ENCODE results near the gene SEMA4D. TPM values are rescaled to one million over a fixed set of nuclear protein-coding genes. Genes with fewer than 3 reads are reported as not detected.

The SEMA4D gene
- total RNA-seq, 4 donors from 2014 or later: 31.1 to 59.2 (median 42.1) TPM

DNA sequence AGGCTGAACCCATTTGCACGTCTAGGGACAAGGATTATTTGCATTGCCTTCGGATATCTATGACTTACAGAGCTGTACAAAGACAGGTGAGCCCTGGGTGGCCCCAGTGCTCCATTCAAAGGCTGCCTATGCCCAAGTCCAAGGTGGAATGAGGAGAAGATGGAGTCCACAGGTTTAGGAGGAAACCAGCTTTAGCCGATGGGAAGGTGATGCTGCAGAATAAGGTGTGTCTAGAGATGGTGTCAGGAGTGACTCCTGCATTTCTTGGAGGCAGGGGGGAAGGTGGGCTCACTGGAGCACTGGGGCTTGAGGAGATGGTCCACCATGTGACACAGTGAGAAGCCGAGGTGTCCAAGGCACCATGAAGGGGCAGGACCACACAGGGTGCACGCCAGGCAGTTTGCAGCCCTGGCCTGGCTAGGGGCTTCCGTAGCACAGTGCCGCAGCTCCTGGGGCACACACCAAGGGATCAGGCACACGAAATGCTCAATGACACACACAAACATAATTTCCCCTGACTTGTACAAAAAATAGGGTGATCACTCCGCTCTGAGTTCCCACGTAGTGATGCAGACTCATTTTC lies 32.1 kb downstream of the SEMA4D start:
- intact Hi-C loops (cut with DNase I; ENCODE audit: low total_unique reads): no loop called here
- TF ChIP-seq, protein P1, sequence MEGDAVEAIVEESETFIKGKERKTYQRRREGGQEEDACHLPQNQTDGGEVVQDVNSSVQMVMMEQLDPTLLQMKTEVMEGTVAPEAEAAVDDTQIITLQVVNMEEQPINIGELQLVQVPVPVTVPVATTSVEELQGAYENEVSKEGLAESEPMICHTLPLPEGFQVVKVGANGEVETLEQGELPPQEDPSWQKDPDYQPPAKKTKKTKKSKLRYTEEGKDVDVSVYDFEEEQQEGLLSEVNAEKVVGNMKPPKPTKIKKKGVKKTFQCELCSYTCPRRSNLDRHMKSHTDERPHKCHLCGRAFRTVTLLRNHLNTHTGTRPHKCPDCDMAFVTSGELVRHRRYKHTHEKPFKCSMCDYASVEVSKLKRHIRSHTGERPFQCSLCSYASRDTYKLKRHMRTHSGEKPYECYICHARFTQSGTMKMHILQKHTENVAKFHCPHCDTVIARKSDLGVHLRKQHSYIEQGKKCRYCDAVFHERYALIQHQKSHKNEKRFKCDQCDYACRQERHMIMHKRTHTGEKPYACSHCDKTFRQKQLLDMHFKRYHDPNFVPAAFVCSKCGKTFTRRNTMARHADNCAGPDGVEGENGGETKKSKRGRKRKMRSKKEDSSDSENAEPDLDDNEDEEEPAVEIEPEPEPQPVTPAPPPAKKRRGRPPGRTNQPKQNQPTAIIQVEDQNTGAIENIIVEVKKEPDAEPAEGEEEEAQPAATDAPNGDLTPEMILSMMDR (IDR thresholded peaks at IDR 0.05): no peak
- no peak for TF ChIP-seq POLR2A (IDR thresholded peaks at IDR 0.05)
- peak in 1 of 2 donors; percentile 49 for DNase-seq (ENCODE audit: low spot score in 2 of 2)
- H3K4me3 ChIP-seq (ENCODE audit: low read depth, poor library complexity, severe bottlenecking): no peak overlapping the region
- WGBS, 2 donors: 96% methylated on average over 10 of the region's 10 CpGs

DNA sequence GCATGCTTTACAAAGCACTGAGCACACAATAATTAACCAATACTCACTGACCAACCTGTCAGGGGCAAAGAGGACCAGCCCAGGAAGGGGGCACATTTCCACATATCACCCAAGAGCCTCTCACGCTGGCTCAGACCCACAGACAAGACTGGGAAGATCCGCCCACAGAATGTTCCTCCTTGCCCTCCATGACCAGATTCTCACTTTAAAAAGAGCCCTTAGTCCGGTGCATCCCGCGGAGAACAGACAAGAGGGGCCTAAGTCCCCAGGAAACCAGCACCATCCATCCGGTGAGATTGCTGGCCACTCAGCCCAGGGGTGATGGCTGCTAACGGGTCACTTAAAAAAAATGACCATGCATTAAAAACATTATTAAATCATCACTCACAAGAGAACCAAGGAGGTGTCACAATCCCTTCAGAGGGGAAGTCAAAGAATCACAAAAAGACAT lies 32.9 kb downstream of the SEMA4D start:
- no peak overlapping the region for H3K4me3 ChIP-seq (ENCODE audit: low read depth, poor library complexity, severe bottlenecking)
- 89 to 91% methylated on average over 7 of the region's 7 CpGs for WGBS, 2 donors
- intact Hi-C loops (cut with DNase I; ENCODE audit: low total_unique reads): no loop called here
- TF ChIP-seq, protein P1 (IDR thresholded peaks at IDR 0.05): no peak
- no peak for TF ChIP-seq POLR2A (IDR thresholded peaks at IDR 0.05)
- peak in 1 of 2 donors; percentile 60 for DNase-seq (ENCODE audit: low spot score in 2 of 2)

DNA sequence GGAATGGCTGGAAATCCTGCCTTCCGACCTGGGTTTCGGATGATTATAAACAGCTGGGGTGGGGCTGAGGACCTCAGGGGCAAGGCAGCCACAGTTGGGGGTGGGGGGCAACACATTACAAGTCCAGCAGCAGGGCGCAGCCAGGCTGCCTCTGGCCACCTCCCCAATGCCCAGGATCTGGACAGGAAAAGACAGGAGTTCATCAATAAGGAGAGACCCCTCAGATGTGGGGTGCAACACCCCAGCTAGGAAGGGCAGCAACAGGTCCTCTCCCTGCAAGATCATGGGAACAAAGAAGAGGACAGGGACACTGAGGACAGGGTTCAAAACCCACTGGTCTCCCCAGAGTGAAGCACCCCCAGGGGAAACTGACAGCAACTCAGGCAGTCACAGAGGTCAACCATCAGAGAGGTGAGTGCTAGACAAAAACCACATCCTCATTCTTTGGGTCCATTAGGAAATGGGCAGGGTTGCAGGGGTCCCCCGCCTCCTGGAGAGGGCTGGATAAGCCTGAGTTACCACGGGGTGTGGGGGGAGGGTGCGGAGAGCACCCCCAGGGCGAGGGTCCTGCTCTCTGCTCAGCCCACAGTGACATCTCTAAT lies 33.5 kb downstream of the SEMA4D start:
- H3K4me3 ChIP-seq (ENCODE audit: low read depth, poor library complexity, severe bottlenecking): no peak overlapping the region
- no peak for TF ChIP-seq POLR2A (IDR thresholded peaks at IDR 0.05)
- TF ChIP-seq, protein P1 (IDR thresholded peaks at IDR 0.05): no peak
- 80 to 84% methylated on average over 7 of the region's 7 CpGs for WGBS, 2 donors
- intact Hi-C loops (cut with DNase I; ENCODE audit: low total_unique reads): no loop called here
- peak in 1 of 2 donors; percentile 78 for DNase-seq (ENCODE audit: low spot score in 2 of 2)

DNA sequence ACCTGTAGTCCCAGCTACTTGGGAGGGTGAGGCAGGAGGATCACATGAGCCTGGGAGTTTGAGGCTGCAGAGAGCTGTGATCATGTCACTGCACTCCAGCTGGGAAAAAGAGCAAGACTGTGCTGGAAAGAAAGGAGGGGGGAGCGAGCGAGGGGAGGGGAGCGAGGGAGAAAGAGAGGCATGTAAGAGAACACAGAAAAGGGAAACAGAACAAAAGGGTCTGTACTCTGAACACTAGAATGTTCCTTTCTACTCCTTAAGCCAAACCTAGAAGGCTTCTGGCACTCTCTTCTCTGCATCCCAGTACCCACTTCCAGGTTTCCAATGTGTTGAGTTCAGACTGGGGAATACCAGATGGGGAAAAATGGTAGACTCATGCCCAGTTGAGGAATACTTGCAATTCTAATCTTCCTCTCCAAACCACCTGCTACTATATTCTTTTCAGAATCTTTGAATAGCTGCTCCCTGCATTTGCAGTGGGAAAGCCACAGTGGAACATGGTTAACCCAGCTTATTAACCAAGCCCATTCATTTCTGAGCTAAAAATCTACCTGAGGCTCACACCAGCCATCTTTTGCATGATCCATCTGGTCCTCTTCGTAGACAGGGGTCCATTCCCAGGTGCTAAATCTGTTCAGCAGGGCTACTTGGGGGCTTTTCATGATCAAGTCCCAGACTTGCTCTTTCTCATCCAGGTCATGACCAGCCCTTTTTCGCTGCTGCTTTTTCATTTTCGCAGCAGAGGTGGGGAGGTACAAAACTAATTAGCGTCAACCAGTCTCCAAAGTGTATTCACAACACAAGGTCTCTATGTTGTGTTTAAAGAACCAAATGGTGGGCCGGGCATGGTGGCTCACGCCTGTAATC lies 34.9 kb downstream of the SEMA4D start:
- WGBS, 2 donors: 94 to 97% methylated on average over 9 of the region's 9 CpGs
- no peak for DNase-seq (ENCODE audit: low spot score in 2 of 2)
- intact Hi-C loops (cut with DNase I; ENCODE audit: low total_unique reads): no loop called here
- no peak for TF ChIP-seq POLR2A (IDR thresholded peaks at IDR 0.05)
- TF ChIP-seq, protein P1 (IDR thresholded peaks at IDR 0.05): no peak
- no peak overlapping the region for H3K4me3 ChIP-seq (ENCODE audit: low read depth, poor library complexity, severe bottlenecking)

DNA sequence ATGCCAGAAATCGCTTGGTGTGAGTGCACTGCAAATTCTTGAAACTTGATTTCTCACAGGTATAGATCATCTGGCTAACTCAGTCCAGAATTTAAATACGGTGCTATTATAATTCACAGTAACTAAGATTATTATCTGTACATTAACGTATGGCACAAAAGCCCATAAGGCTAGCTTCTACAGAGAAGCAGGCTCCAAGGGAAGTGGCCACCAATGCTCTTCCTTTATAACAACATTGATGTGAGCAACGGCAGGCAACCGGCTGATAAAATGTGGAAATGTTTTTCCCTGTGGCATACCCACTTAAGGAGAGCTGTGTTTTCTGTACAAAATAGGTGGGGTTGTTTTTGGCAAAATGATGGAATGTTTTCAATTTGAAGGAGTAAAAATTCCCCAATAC lies 35.7 kb downstream of the SEMA4D start:
- WGBS, 2 donors: 62 to 79% methylated on average over 5 of the region's 5 CpGs
- TF ChIP-seq, protein P1 (IDR thresholded peaks at IDR 0.05): no peak
- TF ChIP-seq POLR2A (IDR thresholded peaks at IDR 0.05): no peak
- intact Hi-C loops (cut with DNase I; ENCODE audit: low total_unique reads): no loop called here
- no peak for DNase-seq (ENCODE audit: low spot score in 2 of 2)
- no peak overlapping the region for H3K4me3 ChIP-seq (ENCODE audit: low read depth, poor library complexity, severe bottlenecking)
